HCT116 (cell line): ENCODE data around the gene MSI2. TPM values are rescaled to one million over a fixed set of nuclear protein-coding genes. Genes with fewer than 3 reads are reported as not detected.

Experiments used
- ATAC-seq: fragments of 200-7000 bp; cut with Tn5 transposase; 2 replicates; pipeline ENCODE4 v1.9.1; 2020; ENCODE audit warnings: mild to moderate bottlenecking, moderate library complexity
- BruUV-seq: library from RNA; stranded (reverse); fragments of 400-500 nt; replicated peaks from 2 replicates; lab custom pipeline; 2021; lab: Mats Ljungman, UMichigan
- CTCF ChIA-PET: fragments of 300-600 bp; sonication (Branson Sonifier 250); formaldehyde crosslinking; loops from one replicate; lab custom pipeline; 2021; ENCODE audit warnings: antibody characterized with exemption; lab: Charles Lee
- POLR2A ChIA-PET: fragments of 300-600, 350-600 bp; sonication (Branson Sonifier 250); formaldehyde crosslinking; loops from one replicate; lab custom pipeline; 2021; ENCODE audit warnings: antibody characterized with exemption; lab: Charles Lee
- RAD21 ChIA-PET, 2 experiments: fragments of 300-600 bp; sonication (Branson Sonifier 250); formaldehyde crosslinking; loops; one replicate each; lab custom pipeline; 2023; ENCODE audit warnings: low total read pairs in 2 of 2; ENCODE audit not compliant: uncharacterized antibody in 2 of 2, unreplicated experiment in 2 of 2, low non-redundant PET in 1 of 2; lab: Charles Lee
- DNase-seq: peaks from one replicate; pipeline ENCODE4 v3.0.0-alpha.2; 2010; ENCODE audit warnings: low read depth, low spot score
- H2AFZ ChIP-seq: fragments of 200-600 bp; shearing (Covaris generic), sonication (generic); 2 replicates; pipeline ENCODE4 v1.6.1; 2017; ENCODE audit warnings: low read depth, mixed run types, mixed read lengths, antibody characterized with exemption, low read length; ENCODE audit not compliant: poor library complexity, severe bottlenecking
- H3K27ac ChIP-seq: 2 replicates; pipeline ENCODE4 v1.5.1; 2012; ENCODE audit warnings: low read depth, low read length
- H3K27me3 ChIP-seq: fragments of 200-600 bp; sonication (generic); 2 replicates; pipeline ENCODE4 v1.6.1; 2016; ENCODE audit warnings: mixed run types, low read length, mixed read lengths; ENCODE audit not compliant: insufficient read depth
- H3K36me3 ChIP-seq, 2 experiments: fragments of 200-500 bp in 1 of 2; fragments of 200-600 bp in 1 of 2; sonication (Bioruptor generic) in 1 of 2; sonication (generic) in 1 of 2; 2 replicates each; pipeline versions ENCODE4 v1.5.1 to v1.6.1; 2014 to 2016; ENCODE audit warnings: low read length in 2 of 2, inconsistent platforms in 1 of 2, mixed read lengths in 1 of 2, mixed run types in 1 of 2; ENCODE audit not compliant: insufficient read depth in 2 of 2, control insufficient read depth in 1 of 2
- H3K4me1 ChIP-seq, 2 experiments: fragments of 200-600 bp in 1 of 2; sonication (generic) in 1 of 2; 2 replicates each; pipeline versions ENCODE4 v1.5.1 to v1.6.1; 2012 to 2017; ENCODE audit warnings: low read length in 2 of 2, inconsistent platforms in 1 of 2, mild to moderate bottlenecking in 1 of 2, mixed read lengths in 1 of 2, mixed run types in 1 of 2, moderate library complexity in 1 of 2; ENCODE audit not compliant: insufficient read depth in 2 of 2, control insufficient read depth in 1 of 2
- H3K4me2 ChIP-seq: fragments of 200-600 bp; sonication (generic); 2 replicates; pipeline ENCODE4 v1.6.1; 2017; ENCODE audit warnings: mixed run types, low read length, mixed read lengths
- H3K4me3 ChIP-seq, 2 experiments: fragments of 200-600 bp in 1 of 2; sonication (generic) in 1 of 2; replicated peaks in 1 of 2; 2 replicates each; pipeline ENCODE4 v1.5.1; 2011 to 2016; ENCODE audit warnings: low read length in 2 of 2, control low read depth in 1 of 2, low read depth in 1 of 2, mild to moderate bottlenecking in 1 of 2, mixed read lengths in 1 of 2, mixed run types in 1 of 2
- H3K79me2 ChIP-seq: fragments of 200-600 bp; sonication (generic); 2 replicates; pipeline ENCODE4 v1.6.1; 2017; ENCODE audit warnings: mild to moderate bottlenecking, mixed run types, low read length, moderate library complexity, mixed read lengths; ENCODE audit not compliant: insufficient read depth
- H3K9ac ChIP-seq: fragments of 200-600 bp; sonication (generic); 2 replicates; pipeline ENCODE4 v1.6.1; 2016; ENCODE audit warnings: low read length, mixed read lengths
- H3K9me2 ChIP-seq: fragments of 200-600 bp; sonication (generic), shearing (Covaris generic); 2 replicates; pipeline ENCODE4 v1.6.1; 2017; ENCODE audit warnings: mixed run types, mild to moderate bottlenecking, moderate library complexity; ENCODE audit not compliant: insufficient read depth
- H3K9me3 ChIP-seq, 2 experiments: fragments of 200-500 bp in 1 of 2; fragments of 200-600 bp in 1 of 2; sonication (Bioruptor generic) in 1 of 2; sonication (generic) in 1 of 2; 2 replicates each; pipeline ENCODE4 v1.6.1; 2014 to 2017; ENCODE audit warnings: low read length in 2 of 2, mixed read lengths in 2 of 2, inconsistent platforms in 1 of 2, low read depth in 1 of 2, mild to moderate bottlenecking in 1 of 2, mixed run types in 1 of 2, moderate library complexity in 1 of 2; ENCODE audit not compliant: control insufficient read depth in 1 of 2, insufficient read depth in 1 of 2
- H4K20me1 ChIP-seq: fragments of 200-600 bp; sonication (generic), shearing (Covaris generic); 2 replicates; pipeline ENCODE4 v1.6.1; 2017; ENCODE audit warnings: mixed run types, mild to moderate bottlenecking, moderate library complexity; ENCODE audit not compliant: insufficient read depth
- ATF3 ChIP-seq: IDR thresholded peaks from 2 replicates; pipeline ENCODE4 v1.6.1; 2012
- CBX3 ChIP-seq: IDR thresholded peaks from 2 replicates; pipeline ENCODE4 v1.6.1; 2012; ENCODE audit warnings: low read depth
- CEBPB ChIP-seq: IDR thresholded peaks from 2 replicates; pipeline ENCODE4 v1.6.1; 2012; ENCODE audit warnings: low read depth
- EGR1 ChIP-seq: IDR thresholded peaks from 2 replicates; pipeline ENCODE4 v1.6.1; 2012; ENCODE audit warnings: low read depth
- ELF1 ChIP-seq: IDR thresholded peaks from 2 replicates; pipeline ENCODE4 v1.6.1; 2012; ENCODE audit warnings: low read depth, borderline replicate concordance
- JUND ChIP-seq: IDR thresholded peaks from 2 replicates; pipeline ENCODE4 v1.6.1; 2012
- MAX ChIP-seq: IDR thresholded peaks from 2 replicates; pipeline ENCODE4 v1.6.1; 2012
- POLR2AphosphoS5 ChIP-seq: IDR thresholded peaks from 2 replicates; pipeline ENCODE4 v1.6.1; 2011; ENCODE audit warnings: mild to moderate bottlenecking, low read depth, low read length, moderate library complexity
- SIN3A ChIP-seq: IDR thresholded peaks from 2 replicates; pipeline ENCODE4 v1.6.1; 2012; ENCODE audit warnings: low read depth
- SP1 ChIP-seq: IDR thresholded peaks from 2 replicates; pipeline ENCODE4 v1.6.1; 2012; ENCODE audit warnings: low read depth
- intact Hi-C: fragments of 100-400 bp; cut with micrococcal nuclease; formaldehyde crosslinking; loops from 2 replicates; pipeline ENCODE4 v1.10.0; 2022
- total RNA-seq: library from RNA; stranded (reverse); gene quantifications from one replicate; pipeline ENCODE4 v1.2.1, GENCODE V29; 2021; ENCODE audit not compliant: unreplicated experiment
- TF ChIP-seq, protein P1 (sequence below): IDR thresholded peaks from 2 replicates; pipeline ENCODE4 v1.6.1; 2012; ENCODE audit warnings: low read depth

MSI2 gene
- total RNA-seq, 1 experiment from 2014 or later, result 137 TPM

DNA sequence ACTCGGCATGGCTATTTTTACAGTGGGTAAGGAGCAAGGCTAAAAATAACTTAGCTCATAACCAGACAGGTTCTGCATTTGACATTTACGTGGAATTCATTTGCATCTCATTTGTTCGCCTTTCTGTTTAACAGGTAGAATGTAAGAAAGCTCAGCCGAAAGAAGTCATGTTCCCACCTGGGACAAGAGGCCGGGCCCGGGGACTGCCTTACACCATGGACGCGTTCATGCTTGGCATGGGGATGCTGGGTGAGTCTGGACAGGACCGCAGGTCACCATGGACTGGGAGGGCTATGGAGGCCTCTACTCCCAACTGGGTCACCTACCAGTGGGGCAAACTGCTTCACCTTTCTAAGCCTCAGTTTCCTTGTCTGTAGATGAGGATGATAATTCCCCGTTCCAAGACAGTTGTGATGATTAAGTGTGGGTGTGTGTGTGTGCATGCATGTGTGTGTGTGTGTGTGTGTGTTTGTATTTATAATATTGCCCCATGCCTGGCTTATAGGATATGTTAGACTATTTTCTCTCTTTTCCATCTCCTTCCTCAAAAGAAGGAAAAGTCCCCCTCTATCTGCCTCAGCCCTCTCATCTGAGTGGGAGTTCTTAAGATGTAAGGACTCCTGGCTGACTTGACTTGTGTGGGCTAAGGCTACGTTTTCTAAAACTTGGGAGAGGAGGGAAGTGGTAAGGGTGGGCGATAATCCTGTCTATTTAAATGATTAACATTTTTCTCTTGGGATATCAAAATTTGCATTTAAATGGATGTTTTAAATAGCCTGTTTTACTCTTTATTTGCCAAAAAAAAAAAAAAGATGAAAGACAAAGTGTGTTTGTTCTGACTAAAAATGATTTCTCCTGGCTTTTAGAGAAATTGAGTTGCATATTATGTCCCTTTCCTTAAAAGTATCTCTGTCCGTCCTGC, 359.8 kb downstream of the MSI2 start:
- no peak overlapping the region for H2AFZ ChIP-seq
- no peaks in the 10 kb centered on the region for H3K79me2 ChIP-seq
- no peaks in the 10 kb centered on the region for H3K27me3 ChIP-seq
- BruUV-seq, result no TSS peak
- no peak overlapping the region for H3K9ac ChIP-seq
- H3K9me2 ChIP-seq, result no peaks in the 10 kb centered on the region
- intact Hi-C loops, result no loop called here
- H3K27ac ChIP-seq, result no peak overlapping the region
- ChIA-PET CTCF (interaction anchor here (1.6 kb wide), 1 partner anchor 373 kb away, joined by 3 read pairs; no protein-coding TSS in a partner anchor), RAD21 (no interaction called here), POLR2A (no interaction called here)
- peaks cover 2 to 5% of the 10 kb centered on the region in 2 experiments; a peak in 2 of 4 replicates for H3K36me3 ChIP-seq
- H3K4me1 ChIP-seq, result no peaks in the 10 kb centered on the region
- no peak for TF ChIP-seq MAX
- no peak for TF ChIP-seq CEBPB
- TF ChIP-seq ATF3, result no peak
- no peak for TF ChIP-seq POLR2AphosphoS5
- TF ChIP-seq SIN3A, result no peak
- no peak for TF ChIP-seq SP1
- TF ChIP-seq CBX3, result no peak
- no peak for TF ChIP-seq JUND
- no peak for TF ChIP-seq ELF1
- TF ChIP-seq, protein P1, sequence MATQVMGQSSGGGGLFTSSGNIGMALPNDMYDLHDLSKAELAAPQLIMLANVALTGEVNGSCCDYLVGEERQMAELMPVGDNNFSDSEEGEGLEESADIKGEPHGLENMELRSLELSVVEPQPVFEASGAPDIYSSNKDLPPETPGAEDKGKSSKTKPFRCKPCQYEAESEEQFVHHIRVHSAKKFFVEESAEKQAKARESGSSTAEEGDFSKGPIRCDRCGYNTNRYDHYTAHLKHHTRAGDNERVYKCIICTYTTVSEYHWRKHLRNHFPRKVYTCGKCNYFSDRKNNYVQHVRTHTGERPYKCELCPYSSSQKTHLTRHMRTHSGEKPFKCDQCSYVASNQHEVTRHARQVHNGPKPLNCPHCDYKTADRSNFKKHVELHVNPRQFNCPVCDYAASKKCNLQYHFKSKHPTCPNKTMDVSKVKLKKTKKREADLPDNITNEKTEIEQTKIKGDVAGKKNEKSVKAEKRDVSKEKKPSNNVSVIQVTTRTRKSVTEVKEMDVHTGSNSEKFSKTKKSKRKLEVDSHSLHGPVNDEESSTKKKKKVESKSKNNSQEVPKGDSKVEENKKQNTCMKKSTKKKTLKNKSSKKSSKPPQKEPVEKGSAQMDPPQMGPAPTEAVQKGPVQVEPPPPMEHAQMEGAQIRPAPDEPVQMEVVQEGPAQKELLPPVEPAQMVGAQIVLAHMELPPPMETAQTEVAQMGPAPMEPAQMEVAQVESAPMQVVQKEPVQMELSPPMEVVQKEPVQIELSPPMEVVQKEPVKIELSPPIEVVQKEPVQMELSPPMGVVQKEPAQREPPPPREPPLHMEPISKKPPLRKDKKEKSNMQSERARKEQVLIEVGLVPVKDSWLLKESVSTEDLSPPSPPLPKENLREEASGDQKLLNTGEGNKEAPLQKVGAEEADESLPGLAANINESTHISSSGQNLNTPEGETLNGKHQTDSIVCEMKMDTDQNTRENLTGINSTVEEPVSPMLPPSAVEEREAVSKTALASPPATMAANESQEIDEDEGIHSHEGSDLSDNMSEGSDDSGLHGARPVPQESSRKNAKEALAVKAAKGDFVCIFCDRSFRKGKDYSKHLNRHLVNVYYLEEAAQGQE, result no peak
- no peak for TF ChIP-seq EGR1
- no peak overlapping the region for H3K4me2 ChIP-seq
- H3K4me3 ChIP-seq, result no peak overlapping the region
- H4K20me1 ChIP-seq, result no peaks in the 10 kb centered on the region
- no peak for ATAC-seq
- DNase-seq, result no peak
- peaks cover 0 to 7% of the 10 kb centered on the region in 2 experiments; a peak in 1 of 4 replicates for H3K9me3 ChIP-seq
